ENCODE data around the gene HP1BP3.
A peak's percentile ranks its signal among the peaks of the same experiment; 100 is the strongest.

The HP1BP3 gene

DNA sequence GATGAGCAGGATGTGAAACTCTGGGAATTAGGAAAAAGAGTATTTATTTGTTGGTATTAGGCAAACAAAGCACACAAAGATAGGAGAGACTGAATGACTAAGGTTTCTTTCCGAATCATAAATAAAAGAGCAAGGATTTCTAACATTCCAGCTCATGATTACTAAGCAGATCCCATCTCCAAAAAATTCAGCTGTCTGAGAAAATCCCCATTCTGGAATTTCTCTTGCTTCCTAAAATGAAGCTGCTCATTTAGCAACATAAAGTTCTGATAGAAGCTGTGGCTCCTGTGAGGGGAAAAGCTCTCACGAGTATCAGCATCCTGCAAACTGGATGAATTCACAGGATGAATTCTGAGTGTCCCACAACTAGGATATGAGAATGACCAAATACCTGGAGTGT lies 47.9 kb downstream of the HP1BP3 start:
- Histone ChIP-seq H3F3A (ENCODE audit: control insufficient read depth, insufficient read depth) (peaks cover 17% of the 10 kb centered on the region), H3K27ac (ENCODE audit: low read depth, low read length) (no peak overlapping the region)

DNA sequence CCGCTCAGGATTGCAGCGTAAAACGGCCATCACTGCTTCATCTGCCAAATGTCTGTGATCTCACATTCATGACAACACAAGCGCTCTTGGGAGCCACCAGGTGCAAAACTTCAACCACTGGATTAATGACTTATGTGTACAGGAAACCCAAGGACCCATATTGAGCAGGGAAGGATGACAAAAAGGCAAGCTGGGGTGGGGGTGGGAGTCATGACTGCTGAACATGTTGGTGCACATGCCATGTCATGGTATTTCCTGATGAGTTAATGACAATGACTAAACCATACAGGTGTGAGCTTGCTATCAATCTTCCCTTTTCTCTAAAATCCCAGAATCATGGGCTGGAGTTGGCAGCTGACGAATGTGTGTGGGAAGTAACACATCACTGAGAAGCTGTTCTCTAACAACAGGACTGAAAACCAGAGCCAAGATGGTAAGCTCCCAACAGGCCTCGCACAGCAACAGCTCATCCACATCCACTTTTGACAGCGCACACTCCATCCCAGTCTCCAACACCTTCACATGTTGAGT lies 51.5 kb downstream of the HP1BP3 start:
- Histone ChIP-seq H3K4me3 (ENCODE audit: low read length) (no peak overlapping the region), H3K27ac (ENCODE audit: low read depth, low read length) (no peak overlapping the region), H3K9me2 (replicated peaks; ENCODE audit: control insufficient read depth, low read length) (no peaks in the 10 kb centered on the region), H4K20me1 (ENCODE audit: control insufficient read depth, insufficient read depth, low read depth, low read length) (no peaks in the 10 kb centered on the region), H3K27me3 (ENCODE audit: control insufficient read depth, low read length) (peaks cover 30% of the 10 kb centered on the region), H3K36me3 (ENCODE audit: control insufficient read depth, low read length) (peaks cover 4% of the 10 kb centered on the region; the same call in 1 of the 2 replicates), H3K4me2 (ENCODE audit: low read length) (no peak overlapping the region), H3K9me3 (ENCODE audit: control insufficient read depth, insufficient read depth, low read length) (no peaks in the 10 kb centered on the region), H3K79me2 (ENCODE audit: control insufficient read depth, low read length) (no peaks in the 10 kb centered on the region), H3F3A (ENCODE audit: control insufficient read depth, insufficient read depth) (peaks cover 14% of the 10 kb centered on the region), H3K4me1 (ENCODE audit: control insufficient read depth, low read length) (peaks cover 25% of the 10 kb centered on the region)
- TF ChIP-seq, protein P1, sequence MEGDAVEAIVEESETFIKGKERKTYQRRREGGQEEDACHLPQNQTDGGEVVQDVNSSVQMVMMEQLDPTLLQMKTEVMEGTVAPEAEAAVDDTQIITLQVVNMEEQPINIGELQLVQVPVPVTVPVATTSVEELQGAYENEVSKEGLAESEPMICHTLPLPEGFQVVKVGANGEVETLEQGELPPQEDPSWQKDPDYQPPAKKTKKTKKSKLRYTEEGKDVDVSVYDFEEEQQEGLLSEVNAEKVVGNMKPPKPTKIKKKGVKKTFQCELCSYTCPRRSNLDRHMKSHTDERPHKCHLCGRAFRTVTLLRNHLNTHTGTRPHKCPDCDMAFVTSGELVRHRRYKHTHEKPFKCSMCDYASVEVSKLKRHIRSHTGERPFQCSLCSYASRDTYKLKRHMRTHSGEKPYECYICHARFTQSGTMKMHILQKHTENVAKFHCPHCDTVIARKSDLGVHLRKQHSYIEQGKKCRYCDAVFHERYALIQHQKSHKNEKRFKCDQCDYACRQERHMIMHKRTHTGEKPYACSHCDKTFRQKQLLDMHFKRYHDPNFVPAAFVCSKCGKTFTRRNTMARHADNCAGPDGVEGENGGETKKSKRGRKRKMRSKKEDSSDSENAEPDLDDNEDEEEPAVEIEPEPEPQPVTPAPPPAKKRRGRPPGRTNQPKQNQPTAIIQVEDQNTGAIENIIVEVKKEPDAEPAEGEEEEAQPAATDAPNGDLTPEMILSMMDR (IDR thresholded peaks at IDR 0.05; ENCODE audit: low read depth, low read length, poor library complexity, severe bottlenecking) = no peak
- no peak for TF ChIP-seq EZH2phosphoT487 (IDR thresholded peaks at IDR 0.05; ENCODE audit: borderline replicate concordance, low read length)

More for the DNA sequence above, 47.9 kb downstream of the HP1BP3 start:
- TF ChIP-seq, protein P1 (IDR thresholded peaks at IDR 0.05; ENCODE audit: low read depth, low read length, poor library complexity, severe bottlenecking) = no peak
- no peak for TF ChIP-seq EZH2phosphoT487 (IDR thresholded peaks at IDR 0.05; ENCODE audit: borderline replicate concordance, low read length)
- no peaks in the 10 kb centered on the region for H3K79me2 ChIP-seq (ENCODE audit: control insufficient read depth, low read length)
- H4K20me1 ChIP-seq (ENCODE audit: control insufficient read depth, insufficient read depth, low read depth, low read length) = no peaks in the 10 kb centered on the region
- no peaks in the 10 kb centered on the region for H3K9me2 ChIP-seq (replicated peaks; ENCODE audit: control insufficient read depth, low read length)
- no peak overlapping the region for H3K4me2 ChIP-seq (ENCODE audit: low read length)
- H3K4me1 ChIP-seq (ENCODE audit: control insufficient read depth, low read length) = no peaks in the 10 kb centered on the region
- H3K4me3 ChIP-seq (ENCODE audit: low read length) = no peak overlapping the region
- H3K36me3 ChIP-seq (ENCODE audit: control insufficient read depth, low read length) = peaks cover 35% of the 10 kb centered on the region
- no peaks in the 10 kb centered on the region for H3K27me3 ChIP-seq (ENCODE audit: control insufficient read depth, low read length)
- no peaks in the 10 kb centered on the region for H3K9me3 ChIP-seq (ENCODE audit: control insufficient read depth, insufficient read depth, low read length)

GRCh38 chr1:20733360-20733975 lies 53.6 kb downstream of the HP1BP3 start:
- Histone ChIP-seq H4K20me1 (ENCODE audit: control insufficient read depth, insufficient read depth, low read depth, low read length) (no peaks in the 10 kb centered on the region), H3K4me1 (ENCODE audit: control insufficient read depth, low read length) (peaks cover 25% of the 10 kb centered on the region), H3K4me2 (ENCODE audit: low read length) (peak overlapping the region; percentile 88), H3K27ac (ENCODE audit: low read depth, low read length) (no peak overlapping the region), H3K9me2 (replicated peaks; ENCODE audit: control insufficient read depth, low read length) (no peaks in the 10 kb centered on the region), H3K79me2 (ENCODE audit: control insufficient read depth, low read length) (no peaks in the 10 kb centered on the region), H3K4me3 (ENCODE audit: low read length) (peak overlapping the region; percentile 77), H3F3A (ENCODE audit: control insufficient read depth, insufficient read depth) (peaks cover 13% of the 10 kb centered on the region), H3K36me3 (ENCODE audit: control insufficient read depth, low read length) (no peaks in the 10 kb centered on the region), H3K27me3 (ENCODE audit: control insufficient read depth, low read length) (peaks cover 52% of the 10 kb centered on the region), H3K9me3 (ENCODE audit: control insufficient read depth, insufficient read depth, low read length) (no peaks in the 10 kb centered on the region)
- TF ChIP-seq, protein P1 (IDR thresholded peaks at IDR 0.05; ENCODE audit: low read depth, low read length, poor library complexity, severe bottlenecking) = no peak
- TF ChIP-seq EZH2phosphoT487 (IDR thresholded peaks at IDR 0.05; ENCODE audit: borderline replicate concordance, low read length) = no peak

Measured in DOHH2 (cell line).